ENCODE data around the gene RAB39A. TPM values are rescaled to one million over a fixed set of nuclear protein-coding genes. Genes with fewer than 3 reads are reported as not detected.

Gene RAB39A
- total RNA-seq, 5 donors from 2014 or later (not counting 1 experiment from before 2014, with no cell fraction given): 0.13 TPM; not detected in 4

DNA sequence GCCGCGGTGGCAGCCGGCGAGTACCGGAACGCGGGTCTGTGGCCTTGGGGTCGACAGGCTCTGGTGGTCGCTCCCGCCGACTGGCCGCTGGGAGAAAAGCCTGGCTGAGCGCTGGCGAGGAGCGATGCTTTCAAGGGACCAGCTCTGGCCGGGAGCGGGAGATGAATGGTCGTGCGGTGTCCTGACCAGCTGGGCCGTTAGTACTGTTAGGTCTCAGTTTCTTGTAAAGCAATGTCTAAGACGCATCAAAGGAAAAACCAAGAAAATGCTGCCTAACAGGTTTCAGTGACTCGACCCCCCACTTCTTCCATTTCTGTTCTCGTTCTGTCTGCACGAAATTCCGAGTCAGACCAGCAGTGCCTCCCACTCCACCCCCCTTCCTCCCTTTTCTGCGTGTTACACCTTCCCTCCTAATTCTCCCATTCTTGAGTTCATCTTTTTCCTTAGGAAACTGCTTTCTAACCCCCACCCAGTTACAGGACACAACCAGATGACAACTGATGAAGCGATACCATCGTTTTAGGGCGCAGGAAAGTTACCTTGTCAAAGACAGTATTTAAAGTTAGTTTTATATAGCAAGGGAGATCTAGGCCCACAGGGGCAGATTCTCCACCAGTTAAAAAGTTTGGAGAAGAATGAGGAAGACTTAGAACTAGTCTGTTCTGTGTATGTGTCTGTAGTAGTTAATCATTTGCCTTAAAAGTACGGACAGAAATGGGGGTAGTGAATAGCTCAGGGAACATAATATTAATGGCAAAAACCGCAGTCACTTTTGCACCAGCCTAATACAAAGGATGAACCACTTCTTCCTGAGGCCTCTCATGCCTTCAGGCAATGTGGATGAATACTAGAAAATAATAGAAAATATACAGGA, 81.5 kb downstream of the RAB39A start:
- Mint-ChIP-seq H3K4me1 (peaks cover 8 to 26% (median 12%) of the 10 kb centered on the region in 3 donors), H3K4me3 (peak overlapping the region in 2 of 3 donors; percentile 98 to 99), H3K36me3 (no peaks in the 10 kb centered on the region), H3K27me3 (no peaks in the 10 kb centered on the region), H3K27ac (peak overlapping the region; percentile 93 to 95), H3K9me3 (no peaks in the 10 kb centered on the region)
- H3K27ac ChIP-seq (ENCODE audit: low read length): peak overlapping the region; percentile 97
- peak overlapping the region; percentile 99 for H3K4me3 ChIP-seq (ENCODE audit: control insufficient read depth in 1 of 2, extremely low read depth in 1 of 2, low read length in 1 of 2)
- DNase-seq: peak in 1 of 35 experiments; percentile 3
- POLR2A ChIA-PET: interaction anchor here (0.5 to 1.2 kb wide), 2 partner anchors 125 to 552 kb away, joined by 4 to 7 read pairs; partner anchors contain the start of gene CWF19L2 (in 1 of the 2)
- ATAC-seq (replicated peaks in 1 of 4): no peak
- under 1% methylated on average over 26 of the region's 31 CpGs for WGBS (ENCODE audit: insufficient coverage)
- H3K4me1 ChIP-seq (ENCODE audit: control insufficient read depth in 1 of 2, extremely low read depth in 1 of 2, insufficient read depth in 2 of 2, low read length in 2 of 2): peaks cover 20 to 23% of the 10 kb centered on the region in 2 experiments
- H3K9me3 ChIP-seq: no peaks in the 10 kb centered on the region
- no peaks in the 10 kb centered on the region for H3K27me3 ChIP-seq (replicated peaks in 1 of 2; ENCODE audit: control insufficient read depth in 2 of 2, extremely low read depth in 1 of 2, insufficient read depth in 2 of 2, low read length in 1 of 2)
- H3K36me3 ChIP-seq (ENCODE audit: control insufficient read depth in 2 of 2, extremely low read depth in 1 of 2, insufficient read depth in 1 of 2, low read length in 1 of 2): peaks cover 0 to 6% of the 10 kb centered on the region in 2 donors
- CTCF ChIA-PET: interaction anchor here (0.5 to 1.9 kb wide), 12 partner anchors 10 to 655 kb away, joined by 3 to 13 read pairs (median 5); partner anchors contain the start of gene DDX10 (in 1 of the 2)

DNA sequence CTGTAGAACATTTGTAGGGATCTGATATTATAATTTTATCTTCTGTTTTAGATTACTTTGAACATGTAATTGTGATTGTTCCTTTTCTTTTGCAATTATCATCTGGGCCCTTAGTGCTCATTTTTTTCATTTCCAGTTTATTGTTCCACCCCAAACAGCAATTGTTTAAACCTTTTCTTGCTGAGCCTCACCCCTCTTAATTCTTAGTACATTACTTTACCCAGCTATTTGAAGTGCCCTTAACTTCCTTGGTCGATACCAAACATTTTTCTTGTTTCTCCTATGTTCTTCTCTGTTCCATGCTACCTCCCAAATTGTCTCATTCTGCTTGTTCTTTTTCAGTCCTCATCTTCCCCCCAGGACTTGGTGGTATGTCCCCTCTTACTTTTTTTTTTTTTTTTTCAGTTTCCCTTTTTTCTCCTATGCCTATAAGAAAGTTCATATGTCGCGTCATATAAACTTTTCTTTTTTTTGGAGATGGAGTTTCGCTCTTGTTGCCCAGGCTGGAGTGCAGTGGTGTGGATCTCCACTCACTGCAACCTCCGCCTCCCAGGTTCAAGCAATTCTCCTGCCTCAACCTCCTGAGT, 84.0 kb downstream of the RAB39A start:
- no peak for ATAC-seq (replicated peaks in 1 of 4)
- no peak for DNase-seq
- H3K36me3 Mint-ChIP-seq: peaks cover 17% of the 10 kb centered on the region
- H3K4me3 Mint-ChIP-seq: no peak overlapping the region
- no peaks in the 10 kb centered on the region for H3K27me3 ChIP-seq (replicated peaks in 1 of 2; ENCODE audit: control insufficient read depth in 2 of 2, extremely low read depth in 1 of 2, insufficient read depth in 2 of 2, low read length in 1 of 2)
- H3K27me3 Mint-ChIP-seq: no peaks in the 10 kb centered on the region
- POLR2A ChIA-PET: interaction anchor here in 1 of 2 donors (0.7 kb wide), 2 partner anchors 8 to 16 kb away, joined by 4 read pairs; no protein-coding TSS in a partner anchor
- H3K36me3 ChIP-seq (ENCODE audit: control insufficient read depth in 2 of 2, extremely low read depth in 1 of 2, insufficient read depth in 1 of 2, low read length in 1 of 2): peaks cover 0 to 9% of the 10 kb centered on the region in 2 donors
- H3K9me3 ChIP-seq: no peaks in the 10 kb centered on the region
- H3K4me3 ChIP-seq (ENCODE audit: control insufficient read depth in 1 of 2, extremely low read depth in 1 of 2, low read length in 1 of 2): no peak overlapping the region
- peaks cover 29% of the 10 kb centered on the region in 2 experiments for H3K4me1 ChIP-seq (ENCODE audit: control insufficient read depth in 1 of 2, extremely low read depth in 1 of 2, insufficient read depth in 2 of 2, low read length in 2 of 2)
- CTCF ChIA-PET: interaction anchor here in 1 of 2 donors (0.7 kb wide), 1 partner anchor 23 kb away, joined by 5 read pairs; no protein-coding TSS in a partner anchor
- peaks cover 30 to 50% (median 37%) of the 10 kb centered on the region in 3 donors for H3K4me1 Mint-ChIP-seq
- WGBS (ENCODE audit: insufficient coverage): 91% methylated on average over 1 of the region's 5 CpGs
- H3K27ac ChIP-seq (ENCODE audit: low read length): no peak overlapping the region
- no peaks in the 10 kb centered on the region for H3K9me3 Mint-ChIP-seq
- no peak overlapping the region for H3K27ac Mint-ChIP-seq

Other genes with a start within 250 kb of the RAB39A start
- gene SLN, start 216.4 kb upstream of the RAB39A start, total RNA-seq: not detected
- 10 to 100 TPM in 2 of 5 donors, 1 to 10 TPM in 3; 2.9 to 10.9 (median 7.1) TPM for gene SLC35F2, start 69.7 kb upstream of the RAB39A start, total RNA-seq
- 10 to 100 TPM; 36.2 to 50.6 (median 42.7) TPM for gene CUL5, start 80.5 kb downstream of the RAB39A start, total RNA-seq
- 10 to 100 TPM; 19.0 to 29.5 (median 23.0) TPM for gene ACAT1, start 193.1 kb downstream of the RAB39A start, total RNA-seq

Data from T-cell (primary cell).